IPS-18a (cell line): ENCODE measurements around the gene MOSPD2.

Experiments used
- H3K27ac ChIP-seq: one replicate; pipeline ENCODE4 v1.5.1; 2013; ENCODE audit warnings: low read length
- H3K27me3 ChIP-seq: one replicate; pipeline ENCODE4 v1.6.1; 2013; ENCODE audit warnings: mild to moderate bottlenecking, low read length; ENCODE audit not compliant: control insufficient read depth, insufficient read depth
- H3K36me3 ChIP-seq: one replicate; pipeline ENCODE4 v1.6.1; 2013; ENCODE audit warnings: low read depth, low read length; ENCODE audit not compliant: control insufficient read depth
- H3K4me1 ChIP-seq: one replicate; pipeline ENCODE4 v1.6.1; 2013; ENCODE audit warnings: low read depth, low read length; ENCODE audit not compliant: control insufficient read depth
- H3K4me3 ChIP-seq: one replicate; pipeline ENCODE4 v1.5.1; 2013; ENCODE audit warnings: low read length
- H3K9ac ChIP-seq: one replicate; pipeline ENCODE4 v1.6.1; 2013; ENCODE audit warnings: mild to moderate bottlenecking, low read length, moderate library complexity
- H3K9me3 ChIP-seq: one replicate; pipeline ENCODE4 v1.6.1; 2013; ENCODE audit warnings: low read depth, low read length; ENCODE audit not compliant: control insufficient read depth

MOSPD2 gene

GRCh38 chrX:14872851-14873675, at the start of gene MOSPD2, which contains the start of gene FANCB:
Gene MOSPD2, plus strand, starts transcription at chrX:14873421. Its CDS starts 108 bp downstream, at chrX:14873529.
Gene FANCB, minus strand, starts transcription at chrX:14873069. Its CDS starts 7,559 bp downstream, at chrX:14865510.
- H3K4me1 ChIP-seq, result peaks cover 10% of the 10 kb centered on the region
- H3K36me3 ChIP-seq, result peaks cover 7% of the 10 kb centered on the region
- no peaks in the 10 kb centered on the region for H3K27me3 ChIP-seq
- H3K9me3 ChIP-seq, result no peaks in the 10 kb centered on the region
- H3K4me3 ChIP-seq, result peak within 1 kb of the TSS; percentile 95
- peak within 1 kb of the TSS; percentile 77 for H3K27ac ChIP-seq
- H3K9ac ChIP-seq, result peak within 1 kb of the TSS; percentile 85

- H3K27me3 ChIP-seq, result no peaks in the 10 kb centered on the region
These were observed 47.4 kb upstream of the MOSPD2 start for GRCh38 chrX:14825851-14826250.

GRCh38 chrX:14826319-14826718, 46.9 kb upstream of the MOSPD2 start:
- H3K4me1 ChIP-seq, result no peaks in the 10 kb centered on the region
- no peaks in the 10 kb centered on the region for H3K27me3 ChIP-seq
- no peak overlapping the region for H3K27ac ChIP-seq
- H3K9me3 ChIP-seq, result no peaks in the 10 kb centered on the region
- no peak overlapping the region for H3K9ac ChIP-seq
- H3K36me3 ChIP-seq, result no peaks in the 10 kb centered on the region
- no peak overlapping the region for H3K4me3 ChIP-seq

More at GRCh38 chrX:14825851-14826250, 47.4 kb upstream of the MOSPD2 start:
- no peaks in the 10 kb centered on the region for H3K4me1 ChIP-seq
- no peaks in the 10 kb centered on the region for H3K9me3 ChIP-seq
- H3K27ac ChIP-seq, result no peak overlapping the region
- no peaks in the 10 kb centered on the region for H3K36me3 ChIP-seq
- no peak overlapping the region for H3K9ac ChIP-seq
- H3K4me3 ChIP-seq, result no peak overlapping the region

- Histone ChIP-seq H3K4me1 (peaks cover 8% of the 10 kb centered on the region), H3K36me3 (no peaks in the 10 kb centered on the region), H3K9ac (no peak overlapping the region), H3K9me3 (no peaks in the 10 kb centered on the region), H3K27me3 (no peaks in the 10 kb centered on the region), H3K27ac (no peak overlapping the region), H3K4me3 (no peak overlapping the region)
These were observed 43.6 kb upstream of the MOSPD2 start for GRCh38 chrX:14829643-14830042.

GRCh38 chrX:14832151-14832550, 41.1 kb upstream of the MOSPD2 start:
- Histone ChIP-seq H3K27me3 (no peaks in the 10 kb centered on the region), H3K4me1 (peaks cover 8% of the 10 kb centered on the region), H3K9ac (no peak overlapping the region), H3K36me3 (peaks cover 9% of the 10 kb centered on the region), H3K4me3 (no peak overlapping the region), H3K9me3 (no peaks in the 10 kb centered on the region), H3K27ac (no peak overlapping the region)

- Histone ChIP-seq H3K4me1 (peaks cover 8% of the 10 kb centered on the region), H3K9me3 (no peaks in the 10 kb centered on the region), H3K27ac (no peak overlapping the region), H3K27me3 (no peaks in the 10 kb centered on the region), H3K9ac (no peak overlapping the region), H3K36me3 (peaks cover 9% of the 10 kb centered on the region), H3K4me3 (no peak overlapping the region)
These were observed 40.6 kb upstream of the MOSPD2 start for GRCh38 chrX:14832586-14832985.

GRCh38 chrX:14837155-14837554, 36.1 kb upstream of the MOSPD2 start:
- no peak overlapping the region for H3K9ac ChIP-seq
- peaks cover 8% of the 10 kb centered on the region for H3K4me1 ChIP-seq
- no peaks in the 10 kb centered on the region for H3K27me3 ChIP-seq
- H3K9me3 ChIP-seq, result no peaks in the 10 kb centered on the region
- H3K36me3 ChIP-seq, result peaks cover 23% of the 10 kb centered on the region
- H3K27ac ChIP-seq, result no peak overlapping the region
- no peak overlapping the region for H3K4me3 ChIP-seq

GRCh38 chrX:14843666-14844065, 29.6 kb upstream of the MOSPD2 start:
- no peaks in the 10 kb centered on the region for H3K9me3 ChIP-seq
- H3K27me3 ChIP-seq, result no peaks in the 10 kb centered on the region
- peaks cover 20% of the 10 kb centered on the region for H3K36me3 ChIP-seq
- H3K9ac ChIP-seq, result no peak overlapping the region
- H3K4me1 ChIP-seq, result no peaks in the 10 kb centered on the region
- H3K27ac ChIP-seq, result no peak overlapping the region
- H3K4me3 ChIP-seq, result no peak overlapping the region

- Histone ChIP-seq H3K9me3 (no peaks in the 10 kb centered on the region), H3K9ac (no peak overlapping the region), H3K4me3 (no peak overlapping the region), H3K36me3 (peaks cover 27% of the 10 kb centered on the region), H3K27me3 (no peaks in the 10 kb centered on the region), H3K27ac (no peak overlapping the region), H3K4me1 (no peaks in the 10 kb centered on the region)
These were observed 21.7 kb upstream of the MOSPD2 start for GRCh38 chrX:14851526-14851925.

GRCh38 chrX:14864631-14865030, 8.6 kb upstream of the MOSPD2 start:
- no peaks in the 10 kb centered on the region for H3K27me3 ChIP-seq
- no peak overlapping the region for H3K9ac ChIP-seq
- peaks cover 2% of the 10 kb centered on the region for H3K4me1 ChIP-seq
- no peak overlapping the region for H3K27ac ChIP-seq
- peaks cover 26% of the 10 kb centered on the region for H3K36me3 ChIP-seq
- no peak overlapping the region for H3K4me3 ChIP-seq
- peaks cover 7% of the 10 kb centered on the region for H3K9me3 ChIP-seq

GRCh38 chrX:14865201-14865600, 8.0 kb upstream of the MOSPD2 start:
- Histone ChIP-seq H3K27ac (no peak overlapping the region), H3K27me3 (no peaks in the 10 kb centered on the region), H3K4me1 (peaks cover 2% of the 10 kb centered on the region), H3K36me3 (peaks cover 26% of the 10 kb centered on the region), H3K4me3 (no peak overlapping the region), H3K9ac (no peak overlapping the region), H3K9me3 (peaks cover 7% of the 10 kb centered on the region)

- Histone ChIP-seq H3K27ac (no peak overlapping the region), H3K4me1 (peaks cover 10% of the 10 kb centered on the region), H3K9me3 (peaks cover 4% of the 10 kb centered on the region), H3K4me3 (peak overlapping the region; percentile 93), H3K36me3 (peaks cover 10% of the 10 kb centered on the region), H3K27me3 (no peaks in the 10 kb centered on the region), H3K9ac (peak overlapping the region; percentile 42)
These were observed 1.5 kb upstream of the MOSPD2 start for GRCh38 chrX:14871767-14872166.
